B cell (primary cell): ENCODE results near the gene PPP1R7.

Experiments used
- EZH2 ChIP-seq: IDR thresholded peaks from 2 replicates; pipeline ENCODE4 v1.6.1; 2012; ENCODE audit warnings: borderline replicate concordance, low read depth, mild to moderate bottlenecking, moderate library complexity, low read length; ENCODE audit not compliant: insufficient read depth, poor library complexity, severe bottlenecking
- TF ChIP-seq, protein P1 (sequence below): fragments of 200-600 bp; IDR thresholded peaks from one replicate; pipeline ENCODE4 v1.8.0; 2022; ENCODE audit warnings: antibody characterized with exemption, mild to moderate bottlenecking

DNA sequence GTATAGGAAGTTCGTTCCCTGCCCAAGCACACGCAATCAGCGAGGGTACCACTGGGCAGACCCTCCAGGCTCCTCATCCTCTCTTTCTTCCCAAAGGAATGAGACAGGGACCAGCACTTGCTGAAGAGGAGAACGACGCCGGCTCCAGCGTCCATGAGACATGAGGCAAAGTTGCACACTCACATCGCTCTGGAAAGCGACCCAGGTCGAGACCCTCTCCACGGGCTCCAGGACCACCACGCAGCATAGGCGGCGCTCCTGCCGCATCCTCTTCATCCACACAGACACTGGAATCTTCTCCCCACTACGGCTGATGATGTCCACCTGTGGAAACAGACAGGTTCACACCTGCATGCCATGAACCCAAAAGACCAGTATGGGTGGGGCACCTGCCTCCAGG is 11.8 kb upstream of the PPP1R7 start:
- TF ChIP-seq, protein P1, sequence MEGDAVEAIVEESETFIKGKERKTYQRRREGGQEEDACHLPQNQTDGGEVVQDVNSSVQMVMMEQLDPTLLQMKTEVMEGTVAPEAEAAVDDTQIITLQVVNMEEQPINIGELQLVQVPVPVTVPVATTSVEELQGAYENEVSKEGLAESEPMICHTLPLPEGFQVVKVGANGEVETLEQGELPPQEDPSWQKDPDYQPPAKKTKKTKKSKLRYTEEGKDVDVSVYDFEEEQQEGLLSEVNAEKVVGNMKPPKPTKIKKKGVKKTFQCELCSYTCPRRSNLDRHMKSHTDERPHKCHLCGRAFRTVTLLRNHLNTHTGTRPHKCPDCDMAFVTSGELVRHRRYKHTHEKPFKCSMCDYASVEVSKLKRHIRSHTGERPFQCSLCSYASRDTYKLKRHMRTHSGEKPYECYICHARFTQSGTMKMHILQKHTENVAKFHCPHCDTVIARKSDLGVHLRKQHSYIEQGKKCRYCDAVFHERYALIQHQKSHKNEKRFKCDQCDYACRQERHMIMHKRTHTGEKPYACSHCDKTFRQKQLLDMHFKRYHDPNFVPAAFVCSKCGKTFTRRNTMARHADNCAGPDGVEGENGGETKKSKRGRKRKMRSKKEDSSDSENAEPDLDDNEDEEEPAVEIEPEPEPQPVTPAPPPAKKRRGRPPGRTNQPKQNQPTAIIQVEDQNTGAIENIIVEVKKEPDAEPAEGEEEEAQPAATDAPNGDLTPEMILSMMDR: no peak
- TF ChIP-seq EZH2: no peak
